GM12878 (cell line): ENCODE results near the gene COQ4. TPM values are rescaled to one million over a fixed set of nuclear protein-coding genes. Genes with fewer than 3 reads are reported as not detected.
A peak's percentile ranks its signal among the peaks of the same experiment; 100 is the strongest.

Source experiments
- CBFB ChIP-seq: IDR thresholded peaks from 2 replicates; pipeline ENCODE4 v1.6.1; 2016; ENCODE audit warnings: antibody characterized with exemption, low read depth
- CREM ChIP-seq: IDR thresholded peaks from 2 replicates; pipeline ENCODE4 v1.6.1; 2014; ENCODE audit warnings: antibody characterized with exemption, low read depth
- HDAC6 ChIP-seq: fragments of 200-600 bp; sonication (generic); IDR thresholded peaks from one replicate; pipeline ENCODE4 v1.8.0; 2017; ENCODE audit warnings: antibody characterized with exemption; ENCODE audit not compliant: unreplicated experiment
- IKZF2 ChIP-seq, 2 experiments: fragments of 450-650 bp; IDR thresholded peaks; 2 replicates each; pipeline ENCODE4 v1.6.1; 2017; ENCODE audit warnings: mild to moderate bottlenecking in 2 of 2, moderate library complexity in 2 of 2
- KLF5 ChIP-seq: fragments of 450-650 bp; IDR thresholded peaks from 2 replicates; pipeline ENCODE4 v1.6.1; 2014; ENCODE audit warnings: mild to moderate bottlenecking; ENCODE audit not compliant: partially characterized antibody
- NRF1 ChIP-seq: conservative IDR thresholded peaks from 2 replicates; pipeline ENCODE4 v1.6.1; 2011; ENCODE audit warnings: mild to moderate bottlenecking, low read depth, low read length, improper control_type of control experiment
- POU2F2 ChIP-seq: IDR thresholded peaks from 3 replicates; pipeline ENCODE4 v1.6.1; 2011; ENCODE audit warnings: low read depth, mild to moderate bottlenecking, low read length, borderline replicate concordance
- RFX5 ChIP-seq: IDR thresholded peaks from 2 replicates; pipeline ENCODE4 v1.6.1; 2011; ENCODE audit warnings: low read depth, low read length, improper control_type of control experiment
- SMAD5 ChIP-seq: IDR thresholded peaks from 2 replicates; pipeline ENCODE4 v1.6.1; 2016; ENCODE audit warnings: antibody characterized with exemption, low read depth
- SMARCA5 ChIP-seq: fragments of 450-650 bp; IDR thresholded peaks from 2 replicates; pipeline ENCODE4 v1.6.1; 2017; ENCODE audit warnings: mild to moderate bottlenecking
- STAT1 ChIP-seq: fragments of 450-650 bp; conservative IDR thresholded peaks from 2 replicates; pipeline ENCODE4 v1.6.1; 2014; ENCODE audit warnings: antibody characterized with exemption, mild to moderate bottlenecking
- TAF1 ChIP-seq: IDR thresholded peaks from 2 replicates; pipeline ENCODE4 v1.6.1; 2011; ENCODE audit warnings: mild to moderate bottlenecking, low read depth, low read length, borderline replicate concordance
- polyA plus RNA-seq, 11 experiments: library from polyadenylated mRNA; depleted of rRNA in 4 of 11; unstranded in 6 of 11; stranded (reverse) in 5 of 11; fragments of >200 nt; fragmentation: Nextera tagmentation in 4 of 11; fragmentation: Illumina TruSeq in 1 of 11; extraction: Ambion mirVana in 4 of 11; extraction: Trizol in 1 of 11; gene quantifications; 1 replicate in 1 of 11; 2 replicates in 10 of 11; pipeline versions ENCODE4 v1.2.1 to v1.2.3, GENCODE V29; 2011 to 2016; ENCODE audit warnings: inconsistent platforms in 2 of 11, missing spikeins in 2 of 11, low read depth in 1 of 11
- total RNA-seq, 4 experiments: library from RNA; depleted of rRNA in 3 of 4; stranded (reverse); fragments of >200 nt in 3 of 4; fragmentation: Illumina TruSeq in 1 of 4; extraction: Trizol in 1 of 4; gene quantifications; 2 replicates each; pipeline versions ENCODE4 v1.2.1 to v1.2.3, GENCODE V29; 2013 to 2021
- TF ChIP-seq, protein P1 (sequence below): fragments of 450-650 bp; formaldehyde crosslinking; IDR thresholded peaks from 2 replicates; pipeline ENCODE4 v1.5.0; 2022; ENCODE audit warnings: mild to moderate bottlenecking, missing genetic modification characterization
- TF ChIP-seq, protein P2 (sequence below): IDR thresholded peaks from 2 replicates; pipeline ENCODE4 v1.6.1; 2012; ENCODE audit warnings: low read length, inconsistent platforms
- TF ChIP-seq, protein P3 (sequence below): fragments of 450-650 bp; IDR thresholded peaks from 2 replicates; pipeline ENCODE4 v1.6.1; 2017; ENCODE audit warnings: low read depth, mild to moderate bottlenecking, moderate library complexity
- TF ChIP-seq, protein P4 (sequence below): fragments of 450-650 bp; IDR thresholded peaks from 2 replicates; pipeline ENCODE4 v1.6.1; 2017; ENCODE audit warnings: mild to moderate bottlenecking, moderate library complexity
- TF ChIP-seq, protein P5 (sequence below): fragments of 450-650 bp; conservative IDR thresholded peaks from 2 replicates; pipeline ENCODE4 v1.6.1; 2017; ENCODE audit warnings: mild to moderate bottlenecking, moderate library complexity

COQ4 gene
- total and polyA plus RNA-seq, 10 of the 15 experiments (the other 5 are each of a cell fraction or from before 2014, with no cell fraction given): 3.8 to 64.1 (median 38.6) TPM

DNA sequence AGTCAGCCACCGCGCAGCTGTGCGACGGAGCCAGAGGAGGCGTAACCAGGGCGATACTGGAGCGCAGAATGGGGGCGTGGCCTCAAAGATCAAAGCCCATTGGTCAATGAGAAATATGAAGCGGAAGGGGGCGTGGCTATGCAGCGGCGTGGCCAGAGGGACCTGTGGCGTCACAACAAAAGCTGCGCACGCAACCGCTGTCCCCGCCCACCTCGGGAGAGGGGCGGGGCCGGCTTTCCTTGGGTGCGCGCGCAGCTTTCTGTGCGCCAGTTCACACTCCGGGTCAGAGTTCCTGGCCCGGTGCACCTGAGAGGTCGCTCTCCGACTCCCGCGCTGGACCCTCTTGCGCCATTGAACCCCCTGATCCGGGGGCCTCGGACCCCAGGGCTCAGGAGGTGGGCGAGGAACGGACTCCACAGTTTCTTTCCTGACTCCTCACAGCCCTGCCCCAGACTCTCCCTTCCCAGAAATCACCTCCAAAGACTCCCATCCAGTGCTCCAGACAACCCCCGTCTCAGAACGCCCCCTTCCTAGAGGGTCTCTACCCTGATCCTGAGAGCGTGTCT is 46.5 kb upstream of the COQ4 start, which contains the start of gene SWI5 (continued):
- TF ChIP-seq, protein P1, sequence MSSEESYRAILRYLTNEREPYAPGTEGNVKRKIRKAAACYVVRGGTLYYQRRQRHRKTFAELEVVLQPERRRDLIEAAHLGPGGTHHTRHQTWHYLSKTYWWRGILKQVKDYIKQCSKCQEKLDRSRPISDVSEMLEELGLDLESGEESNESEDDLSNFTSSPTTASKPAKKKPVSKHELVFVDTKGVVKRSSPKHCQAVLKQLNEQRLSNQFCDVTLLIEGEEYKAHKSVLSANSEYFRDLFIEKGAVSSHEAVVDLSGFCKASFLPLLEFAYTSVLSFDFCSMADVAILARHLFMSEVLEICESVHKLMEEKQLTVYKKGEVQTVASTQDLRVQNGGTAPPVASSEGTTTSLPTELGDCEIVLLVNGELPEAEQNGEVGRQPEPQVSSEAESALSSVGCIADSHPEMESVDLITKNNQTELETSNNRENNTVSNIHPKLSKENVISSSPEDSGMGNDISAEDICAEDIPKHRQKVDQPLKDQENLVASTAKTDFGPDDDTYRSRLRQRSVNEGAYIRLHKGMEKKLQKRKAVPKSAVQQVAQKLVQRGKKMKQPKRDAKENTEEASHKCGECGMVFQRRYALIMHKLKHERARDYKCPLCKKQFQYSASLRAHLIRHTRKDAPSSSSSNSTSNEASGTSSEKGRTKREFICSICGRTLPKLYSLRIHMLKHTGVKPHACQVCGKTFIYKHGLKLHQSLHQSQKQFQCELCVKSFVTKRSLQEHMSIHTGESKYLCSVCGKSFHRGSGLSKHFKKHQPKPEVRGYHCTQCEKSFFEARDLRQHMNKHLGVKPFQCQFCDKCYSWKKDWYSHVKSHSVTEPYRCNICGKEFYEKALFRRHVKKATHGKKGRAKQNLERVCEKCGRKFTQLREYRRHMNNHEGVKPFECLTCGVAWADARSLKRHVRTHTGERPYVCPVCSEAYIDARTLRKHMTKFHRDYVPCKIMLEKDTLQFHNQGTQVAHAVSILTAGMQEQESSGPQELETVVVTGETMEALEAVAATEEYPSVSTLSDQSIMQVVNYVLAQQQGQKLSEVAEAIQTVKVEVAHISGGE: peak; percentile 49; the same call in 1 of the 2 replicates
- TF ChIP-seq, protein P2, sequence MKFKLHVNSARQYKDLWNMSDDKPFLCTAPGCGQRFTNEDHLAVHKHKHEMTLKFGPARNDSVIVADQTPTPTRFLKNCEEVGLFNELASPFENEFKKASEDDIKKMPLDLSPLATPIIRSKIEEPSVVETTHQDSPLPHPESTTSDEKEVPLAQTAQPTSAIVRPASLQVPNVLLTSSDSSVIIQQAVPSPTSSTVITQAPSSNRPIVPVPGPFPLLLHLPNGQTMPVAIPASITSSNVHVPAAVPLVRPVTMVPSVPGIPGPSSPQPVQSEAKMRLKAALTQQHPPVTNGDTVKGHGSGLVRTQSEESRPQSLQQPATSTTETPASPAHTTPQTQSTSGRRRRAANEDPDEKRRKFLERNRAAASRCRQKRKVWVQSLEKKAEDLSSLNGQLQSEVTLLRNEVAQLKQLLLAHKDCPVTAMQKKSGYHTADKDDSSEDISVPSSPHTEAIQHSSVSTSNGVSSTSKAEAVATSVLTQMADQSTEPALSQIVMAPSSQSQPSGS: no peak
- peak; percentile 72 for TF ChIP-seq CREM
- TF ChIP-seq POU2F2: peak; percentile 81; the same call in 1 of the 3 replicates
- TF ChIP-seq SMARCA5: peak; percentile 66; the same call in 1 of the 2 replicates
- TF ChIP-seq NRF1: peak; percentile 78
- 0 out of 2 replicates have a peak, but pooled peaks have one; percentile 29 for TF ChIP-seq STAT1
- TF ChIP-seq, protein P3, sequence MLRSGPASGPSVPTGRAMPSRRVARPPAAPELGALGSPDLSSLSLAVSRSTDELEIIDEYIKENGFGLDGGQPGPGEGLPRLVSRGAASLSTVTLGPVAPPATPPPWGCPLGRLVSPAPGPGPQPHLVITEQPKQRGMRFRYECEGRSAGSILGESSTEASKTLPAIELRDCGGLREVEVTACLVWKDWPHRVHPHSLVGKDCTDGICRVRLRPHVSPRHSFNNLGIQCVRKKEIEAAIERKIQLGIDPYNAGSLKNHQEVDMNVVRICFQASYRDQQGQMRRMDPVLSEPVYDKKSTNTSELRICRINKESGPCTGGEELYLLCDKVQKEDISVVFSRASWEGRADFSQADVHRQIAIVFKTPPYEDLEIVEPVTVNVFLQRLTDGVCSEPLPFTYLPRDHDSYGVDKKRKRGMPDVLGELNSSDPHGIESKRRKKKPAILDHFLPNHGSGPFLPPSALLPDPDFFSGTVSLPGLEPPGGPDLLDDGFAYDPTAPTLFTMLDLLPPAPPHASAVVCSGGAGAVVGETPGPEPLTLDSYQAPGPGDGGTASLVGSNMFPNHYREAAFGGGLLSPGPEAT: peak; percentile 76; the same call in 1 of the 2 replicates
- TF ChIP-seq HDAC6: peak; percentile 80
- peak; percentile 65 for TF ChIP-seq KLF5
- no peak for TF ChIP-seq IKZF2 (IDR thresholded peaks at IDR 0.05)
- peak; percentile 64; the same call in 1 of the 2 replicates for TF ChIP-seq RFX5
- TF ChIP-seq CBFB: peak; percentile 77
- TF ChIP-seq, protein P4, sequence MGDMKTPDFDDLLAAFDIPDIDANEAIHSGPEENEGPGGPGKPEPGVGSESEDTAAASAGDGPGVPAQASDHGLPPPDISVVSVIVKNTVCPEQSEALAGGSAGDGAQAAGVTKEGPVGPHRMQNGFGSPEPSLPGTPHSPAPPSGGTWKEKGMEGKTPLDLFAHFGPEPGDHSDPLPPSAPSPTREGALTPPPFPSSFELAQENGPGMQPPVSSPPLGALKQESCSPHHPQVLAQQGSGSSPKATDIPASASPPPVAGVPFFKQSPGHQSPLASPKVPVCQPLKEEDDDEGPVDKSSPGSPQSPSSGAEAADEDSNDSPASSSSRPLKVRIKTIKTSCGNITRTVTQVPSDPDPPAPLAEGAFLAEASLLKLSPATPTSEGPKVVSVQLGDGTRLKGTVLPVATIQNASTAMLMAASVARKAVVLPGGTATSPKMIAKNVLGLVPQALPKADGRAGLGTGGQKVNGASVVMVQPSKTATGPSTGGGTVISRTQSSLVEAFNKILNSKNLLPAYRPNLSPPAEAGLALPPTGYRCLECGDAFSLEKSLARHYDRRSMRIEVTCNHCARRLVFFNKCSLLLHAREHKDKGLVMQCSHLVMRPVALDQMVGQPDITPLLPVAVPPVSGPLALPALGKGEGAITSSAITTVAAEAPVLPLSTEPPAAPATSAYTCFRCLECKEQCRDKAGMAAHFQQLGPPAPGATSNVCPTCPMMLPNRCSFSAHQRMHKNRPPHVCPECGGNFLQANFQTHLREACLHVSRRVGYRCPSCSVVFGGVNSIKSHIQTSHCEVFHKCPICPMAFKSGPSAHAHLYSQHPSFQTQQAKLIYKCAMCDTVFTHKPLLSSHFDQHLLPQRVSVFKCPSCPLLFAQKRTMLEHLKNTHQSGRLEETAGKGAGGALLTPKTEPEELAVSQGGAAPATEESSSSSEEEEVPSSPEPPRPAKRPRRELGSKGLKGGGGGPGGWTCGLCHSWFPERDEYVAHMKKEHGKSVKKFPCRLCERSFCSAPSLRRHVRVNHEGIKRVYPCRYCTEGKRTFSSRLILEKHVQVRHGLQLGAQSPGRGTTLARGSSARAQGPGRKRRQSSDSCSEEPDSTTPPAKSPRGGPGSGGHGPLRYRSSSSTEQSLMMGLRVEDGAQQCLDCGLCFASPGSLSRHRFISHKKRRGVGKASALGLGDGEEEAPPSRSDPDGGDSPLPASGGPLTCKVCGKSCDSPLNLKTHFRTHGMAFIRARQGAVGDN: peak; percentile 84
- peak; percentile 92; the same call in 1 of the 2 replicates for TF ChIP-seq TAF1
- TF ChIP-seq, protein P5, sequence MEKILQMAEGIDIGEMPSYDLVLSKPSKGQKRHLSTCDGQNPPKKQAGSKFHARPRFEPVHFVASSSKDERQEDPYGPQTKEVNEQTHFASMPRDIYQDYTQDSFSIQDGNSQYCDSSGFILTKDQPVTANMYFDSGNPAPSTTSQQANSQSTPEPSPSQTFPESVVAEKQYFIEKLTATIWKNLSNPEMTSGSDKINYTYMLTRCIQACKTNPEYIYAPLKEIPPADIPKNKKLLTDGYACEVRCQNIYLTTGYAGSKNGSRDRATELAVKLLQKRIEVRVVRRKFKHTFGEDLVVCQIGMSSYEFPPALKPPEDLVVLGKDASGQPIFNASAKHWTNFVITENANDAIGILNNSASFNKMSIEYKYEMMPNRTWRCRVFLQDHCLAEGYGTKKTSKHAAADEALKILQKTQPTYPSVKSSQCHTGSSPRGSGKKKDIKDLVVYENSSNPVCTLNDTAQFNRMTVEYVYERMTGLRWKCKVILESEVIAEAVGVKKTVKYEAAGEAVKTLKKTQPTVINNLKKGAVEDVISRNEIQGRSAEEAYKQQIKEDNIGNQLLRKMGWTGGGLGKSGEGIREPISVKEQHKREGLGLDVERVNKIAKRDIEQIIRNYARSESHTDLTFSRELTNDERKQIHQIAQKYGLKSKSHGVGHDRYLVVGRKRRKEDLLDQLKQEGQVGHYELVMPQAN: peak; percentile 59
- TF ChIP-seq SMAD5: peak; percentile 93; the same call in 1 of the 2 replicates
